Neural cell (in vitro differentiated cells): ENCODE data around the gene LAMA5. TPM values are rescaled to one million over a fixed set of nuclear protein-coding genes. Genes with fewer than 3 reads are reported as not detected.

ENCODE experiments used
- H2AFZ ChIP-seq: fragments of 200-600, 300-800 bp; sonication (generic), shearing (Covaris generic); 2 replicates; pipeline ENCODE4 v1.6.0; 2014; ENCODE audit warnings: low read depth, mild to moderate bottlenecking, antibody characterized with exemption, low read length, moderate library complexity
- H3F3A ChIP-seq: fragments of 200-600 bp; shearing (Covaris generic); 2 replicates; pipeline ENCODE4 v1.6.1; 2016; ENCODE audit warnings: mild to moderate bottlenecking, moderate library complexity, mixed read lengths, antibody characterized with exemption, low read length; ENCODE audit not compliant: insufficient read depth, poor library complexity, severe bottlenecking
- H3K27ac ChIP-seq: fragments of 200-600, 300-800 bp; sonication (generic), shearing (Covaris generic); 2 replicates; pipeline ENCODE4 v1.5.1; 2014; ENCODE audit warnings: mild to moderate bottlenecking, low read length, moderate library complexity
- H3K27me3 ChIP-seq: fragments of 300-800, 200-600 bp; sonication (generic), shearing (Covaris generic); 2 replicates; pipeline ENCODE4 v1.6.0; 2014; ENCODE audit warnings: mild to moderate bottlenecking, low read depth, low read length, moderate library complexity; ENCODE audit not compliant: insufficient read depth
- H3K36me3 ChIP-seq: fragments of 300-800, 200-600 bp; sonication (generic), shearing (Covaris generic); 2 replicates; pipeline ENCODE4 v1.5.1; 2014; ENCODE audit warnings: mild to moderate bottlenecking, antibody characterized with exemption, low read length, moderate library complexity; ENCODE audit not compliant: insufficient read depth
- H3K4me2 ChIP-seq: fragments of 300-800, 200-600 bp; sonication (generic), shearing (Covaris generic); 2 replicates; pipeline ENCODE4 v1.6.0; 2014; ENCODE audit warnings: mild to moderate bottlenecking, low read length
- H3K4me3 ChIP-seq: fragments of 300-800, 200-600 bp; sonication (generic), shearing (Covaris generic); 2 replicates; pipeline ENCODE4 v1.5.1; 2014; ENCODE audit warnings: mild to moderate bottlenecking, low read length, moderate library complexity
- H3K79me2 ChIP-seq: fragments of 200-600 bp; shearing (Covaris generic); replicated peaks from 2 replicates; pipeline ENCODE4 v1.6.0; 2014; ENCODE audit warnings: mild to moderate bottlenecking, low read length, moderate library complexity; ENCODE audit not compliant: insufficient read depth
- H3K9ac ChIP-seq: fragments of 300-800, 200-600 bp; sonication (generic), shearing (Covaris generic); 2 replicates; pipeline ENCODE4 v1.6.1; 2016; ENCODE audit warnings: mild to moderate bottlenecking, low read length, mixed read lengths
- H3K9me2 ChIP-seq: fragments of 200-600 bp; shearing (Covaris generic); 2 replicates; pipeline ENCODE4 v1.6.1; 2016; ENCODE audit warnings: mild to moderate bottlenecking, low read length, mixed read lengths; ENCODE audit not compliant: insufficient read depth
- H3K9me3 ChIP-seq: fragments of 200-600, 300-800 bp; sonication (generic), shearing (Covaris generic); 2 replicates; pipeline ENCODE4 v1.6.1; 2016; ENCODE audit warnings: mild to moderate bottlenecking, mixed run types, low read length, moderate library complexity, mixed read lengths
- H4K20me1 ChIP-seq: fragments of 200-600 bp; shearing (Covaris generic); 2 replicates; pipeline ENCODE4 v1.6.1; 2016; ENCODE audit warnings: mild to moderate bottlenecking, mixed run types; ENCODE audit not compliant: insufficient read depth
- EP300 ChIP-seq: fragments of 450-650 bp; conservative IDR thresholded peaks from 2 replicates; pipeline ENCODE4 v1.6.1; 2014; ENCODE audit warnings: antibody characterized with exemption, mild to moderate bottlenecking, moderate library complexity; ENCODE audit not compliant: poor library complexity, severe bottlenecking
- EZH2 ChIP-seq: fragments of 200-600, 300-800 bp; shearing (Covaris generic), sonication (generic); IDR thresholded peaks from 2 replicates; pipeline ENCODE4 v1.6.1; 2014; ENCODE audit warnings: antibody characterized with exemption, low read length, borderline replicate concordance, mild to moderate bottlenecking; ENCODE audit not compliant: insufficient read depth, poor library complexity, severe bottlenecking
- MXI1 ChIP-seq: fragments of 450-650 bp; conservative IDR thresholded peaks from 2 replicates; pipeline ENCODE4 v1.6.1; 2014; ENCODE audit warnings: antibody characterized with exemption, mild to moderate bottlenecking; ENCODE audit not compliant: poor library complexity, severe bottlenecking
- POLR2AphosphoS5 ChIP-seq: IDR thresholded peaks from 2 replicates; pipeline ENCODE4 v1.6.1; 2012
- RAD21 ChIP-seq: fragments of 450-650 bp; conservative IDR thresholded peaks from 2 replicates; pipeline ENCODE4 v1.6.1; 2014; ENCODE audit warnings: antibody characterized with exemption, mild to moderate bottlenecking, moderate library complexity
- SMC3 ChIP-seq: fragments of 450-650 bp; conservative IDR thresholded peaks from 2 replicates; pipeline ENCODE4 v1.6.1; 2014; ENCODE audit warnings: antibody characterized with exemption, mild to moderate bottlenecking, moderate library complexity; ENCODE audit not compliant: poor library complexity
- TAF1 ChIP-seq: IDR thresholded peaks from 2 replicates; pipeline ENCODE4 v1.6.1; 2012; ENCODE audit warnings: low read depth
- polyA plus RNA-seq: library from polyadenylated mRNA; depleted of rRNA; stranded (reverse); fragments of >200 nt; gene quantifications from 2 replicates; pipeline ENCODE4 v1.2.3, GENCODE V29; 2014
- TF ChIP-seq, protein P1 (sequence below): IDR thresholded peaks from 2 replicates; pipeline ENCODE4 v1.6.1; 2012; ENCODE audit warnings: borderline replicate concordance

LAMA5 gene
- polyA plus RNA-seq, 1 donor from 2014 or later, result 27.2 TPM

DNA sequence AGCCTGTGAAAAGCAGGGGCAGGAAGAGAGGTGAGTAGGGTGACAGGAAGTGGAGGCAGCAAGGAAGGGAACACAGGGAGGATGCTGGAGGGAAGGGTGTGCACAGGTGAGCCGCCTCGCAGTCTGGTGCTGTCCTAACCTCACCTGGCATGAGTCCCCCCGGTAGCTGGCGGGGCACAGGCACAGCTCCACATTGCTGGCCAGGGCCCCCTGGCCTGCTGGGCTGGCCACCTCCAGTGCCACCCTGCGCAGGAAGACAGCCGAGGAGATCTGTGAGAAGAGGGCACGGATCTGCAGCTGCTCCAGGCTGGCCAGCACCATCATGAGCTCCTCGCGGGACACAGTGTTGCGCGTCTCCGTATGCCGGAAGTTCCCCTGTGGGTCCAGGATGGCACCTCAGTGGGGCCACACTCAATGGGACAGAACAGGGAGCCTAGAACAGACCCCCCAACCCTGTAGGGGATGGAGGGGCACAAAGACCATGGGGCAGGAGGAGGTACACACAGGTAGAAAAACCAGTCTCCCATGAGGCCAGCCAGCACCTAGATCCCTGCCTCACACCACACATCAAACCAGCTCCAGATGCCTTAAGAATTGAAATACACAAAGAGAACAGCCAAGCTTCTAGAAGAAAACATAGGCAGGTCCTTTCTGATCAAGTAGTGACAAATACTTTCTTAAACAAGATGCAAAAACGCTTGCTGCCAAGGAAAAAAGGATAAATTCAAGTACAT, 41.8 kb downstream of the LAMA5 start:
- H3K36me3 ChIP-seq, result no peaks in the 10 kb centered on the region

DNA sequence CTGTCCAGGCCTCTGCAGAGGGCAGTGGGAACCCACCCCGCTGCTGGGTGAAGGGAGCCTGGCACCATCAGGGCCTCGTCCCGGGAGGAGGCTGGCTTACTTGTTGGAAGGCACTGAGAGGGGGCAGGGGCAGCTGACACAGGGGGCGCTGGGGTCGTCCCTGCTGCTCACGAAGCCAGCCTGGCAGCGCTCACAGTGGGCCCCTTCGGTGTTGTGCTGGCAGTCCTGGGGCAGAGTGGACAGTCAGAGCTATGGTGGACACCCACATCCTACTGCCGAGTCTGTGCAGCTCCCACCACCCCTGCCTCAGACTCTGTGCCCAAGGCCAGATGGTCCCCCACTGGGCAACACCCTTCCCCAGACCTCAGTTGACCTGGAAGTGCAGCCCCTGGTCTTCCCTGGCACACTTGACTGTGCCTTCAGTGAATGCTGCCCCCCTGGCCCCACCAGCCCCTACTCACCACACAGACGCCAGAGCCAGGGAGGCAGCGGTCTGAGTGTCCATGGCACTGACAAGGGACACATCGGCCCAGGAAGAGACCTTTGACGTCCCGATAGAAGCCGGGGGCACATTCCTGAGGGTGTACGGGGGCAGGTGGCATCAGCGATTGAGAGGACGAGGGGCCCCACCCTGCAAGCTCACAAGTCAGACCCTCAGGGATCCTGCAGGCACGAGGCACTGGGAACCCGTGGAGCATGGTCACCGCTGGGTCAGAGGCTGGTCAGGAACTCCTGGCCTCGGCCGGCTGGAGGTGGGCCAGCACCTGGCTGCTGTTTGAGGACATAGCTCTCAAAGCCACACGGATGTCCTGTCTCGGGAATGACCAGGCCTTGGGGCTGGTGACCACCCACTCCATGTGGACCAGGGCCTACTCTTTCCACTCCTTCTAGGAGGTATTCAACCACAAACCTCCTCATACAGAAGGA, 42.9 kb downstream of the LAMA5 start:
- H3K27me3 ChIP-seq, result no peaks in the 10 kb centered on the region
- H3K9me2 ChIP-seq, result no peaks in the 10 kb centered on the region
- no peaks in the 10 kb centered on the region for H3K36me3 ChIP-seq
- H3K27ac ChIP-seq, result no peak overlapping the region
- no peaks in the 10 kb centered on the region for H3K79me2 ChIP-seq
- H3K9me3 ChIP-seq, result no peaks in the 10 kb centered on the region
- no peak overlapping the region for H3K4me2 ChIP-seq
- no peak overlapping the region for H2AFZ ChIP-seq
- no peaks in the 10 kb centered on the region for H4K20me1 ChIP-seq
- no peak overlapping the region for H3K9ac ChIP-seq
- H3K4me3 ChIP-seq, result no peak overlapping the region
- TF ChIP-seq MXI1, result no peak
- TF ChIP-seq EZH2, result no peak
- no peak for TF ChIP-seq POLR2AphosphoS5
- TF ChIP-seq, protein P1, sequence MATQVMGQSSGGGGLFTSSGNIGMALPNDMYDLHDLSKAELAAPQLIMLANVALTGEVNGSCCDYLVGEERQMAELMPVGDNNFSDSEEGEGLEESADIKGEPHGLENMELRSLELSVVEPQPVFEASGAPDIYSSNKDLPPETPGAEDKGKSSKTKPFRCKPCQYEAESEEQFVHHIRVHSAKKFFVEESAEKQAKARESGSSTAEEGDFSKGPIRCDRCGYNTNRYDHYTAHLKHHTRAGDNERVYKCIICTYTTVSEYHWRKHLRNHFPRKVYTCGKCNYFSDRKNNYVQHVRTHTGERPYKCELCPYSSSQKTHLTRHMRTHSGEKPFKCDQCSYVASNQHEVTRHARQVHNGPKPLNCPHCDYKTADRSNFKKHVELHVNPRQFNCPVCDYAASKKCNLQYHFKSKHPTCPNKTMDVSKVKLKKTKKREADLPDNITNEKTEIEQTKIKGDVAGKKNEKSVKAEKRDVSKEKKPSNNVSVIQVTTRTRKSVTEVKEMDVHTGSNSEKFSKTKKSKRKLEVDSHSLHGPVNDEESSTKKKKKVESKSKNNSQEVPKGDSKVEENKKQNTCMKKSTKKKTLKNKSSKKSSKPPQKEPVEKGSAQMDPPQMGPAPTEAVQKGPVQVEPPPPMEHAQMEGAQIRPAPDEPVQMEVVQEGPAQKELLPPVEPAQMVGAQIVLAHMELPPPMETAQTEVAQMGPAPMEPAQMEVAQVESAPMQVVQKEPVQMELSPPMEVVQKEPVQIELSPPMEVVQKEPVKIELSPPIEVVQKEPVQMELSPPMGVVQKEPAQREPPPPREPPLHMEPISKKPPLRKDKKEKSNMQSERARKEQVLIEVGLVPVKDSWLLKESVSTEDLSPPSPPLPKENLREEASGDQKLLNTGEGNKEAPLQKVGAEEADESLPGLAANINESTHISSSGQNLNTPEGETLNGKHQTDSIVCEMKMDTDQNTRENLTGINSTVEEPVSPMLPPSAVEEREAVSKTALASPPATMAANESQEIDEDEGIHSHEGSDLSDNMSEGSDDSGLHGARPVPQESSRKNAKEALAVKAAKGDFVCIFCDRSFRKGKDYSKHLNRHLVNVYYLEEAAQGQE, result no peak
- TF ChIP-seq SMC3, result no peak
- no peak for TF ChIP-seq RAD21
- TF ChIP-seq EP300, result no peak
- H3F3A ChIP-seq, result no peaks in the 10 kb centered on the region

More for the DNA sequence above, 41.8 kb downstream of the LAMA5 start:
- no peaks in the 10 kb centered on the region for H3K9me3 ChIP-seq
- H3F3A ChIP-seq, result no peaks in the 10 kb centered on the region
- no peaks in the 10 kb centered on the region for H4K20me1 ChIP-seq
- H2AFZ ChIP-seq, result no peak overlapping the region
- no peak overlapping the region for H3K4me3 ChIP-seq
- no peak overlapping the region for H3K27ac ChIP-seq
- no peaks in the 10 kb centered on the region for H3K79me2 ChIP-seq
- H3K9ac ChIP-seq, result no peak overlapping the region
- H3K27me3 ChIP-seq, result no peaks in the 10 kb centered on the region
- TF ChIP-seq TAF1, result no peak
- no peak overlapping the region for H3K4me2 ChIP-seq
- H3K9me2 ChIP-seq, result no peaks in the 10 kb centered on the region
